ENCODE results near the gene KCNE1.
A peak's percentile ranks its signal among the peaks of the same experiment; 100 is the strongest.

Gene KCNE1

GRCh38 chr21:34520764-34521508 is 8.9 kb upstream of the KCNE1 start:
- H2BK120ac ChIP-seq (ENCODE audit: low read depth, low read length), result no peak overlapping the region
- H3K4me3 ChIP-seq (ENCODE audit: low read length), result no peak overlapping the region
- no peak overlapping the region for H3K18ac ChIP-seq (ENCODE audit: low read length)
- no peak for DNase-seq
- no peaks in the 10 kb centered on the region for H3K27me3 ChIP-seq (ENCODE audit: insufficient read depth, low read length, poor library complexity)
- H4K8ac ChIP-seq (ENCODE audit: low read depth, low read length), result no peak overlapping the region
- no peak overlapping the region for H3K27ac ChIP-seq (ENCODE audit: low read depth, low read length)
- H2AK5ac ChIP-seq (ENCODE audit: low read length), result no peak overlapping the region
- H3K56ac ChIP-seq (ENCODE audit: low read length), result no peak overlapping the region
- WGBS (ENCODE audit: extremely low coverage, insufficient coverage, low lambda C conversion rate), result no CpG with 5 or more reads among the region's 20 CpGs
- H3K79me2 ChIP-seq (ENCODE audit: control insufficient read depth, insufficient read depth, low read length), result no peaks in the 10 kb centered on the region
- H3K79me1 ChIP-seq (ENCODE audit: low read length), result no peaks in the 10 kb centered on the region
- no peaks in the 10 kb centered on the region for H3K36me3 ChIP-seq (ENCODE audit: control insufficient read depth, insufficient read depth, low read length)
- H3K4ac ChIP-seq (ENCODE audit: low read depth, low read length), result no peak overlapping the region
- H3K4me2 ChIP-seq (ENCODE audit: low read length), result no peak overlapping the region
- no peak overlapping the region for H2BK15ac ChIP-seq (replicated peaks; ENCODE audit: low read depth)
- peaks cover 5% of the 10 kb centered on the region for H3K4me1 ChIP-seq (ENCODE audit: control insufficient read depth, low read depth, low read length)
- H4K5ac ChIP-seq (ENCODE audit: low read length), result no peak overlapping the region
- no peak overlapping the region for H2BK5ac ChIP-seq (ENCODE audit: low read length)
- no peak overlapping the region for H3K23ac ChIP-seq (ENCODE audit: low read length)
- no peak overlapping the region for H3K9ac ChIP-seq (ENCODE audit: low read length)

- Histone ChIP-seq H4K8ac (ENCODE audit: low read depth, low read length) (no peak overlapping the region), H3K4me2 (ENCODE audit: low read length) (no peak overlapping the region), H4K5ac (ENCODE audit: low read length) (no peak overlapping the region), H3K56ac (ENCODE audit: low read length) (no peak overlapping the region), H2AK5ac (ENCODE audit: low read length) (no peak overlapping the region), H2BK120ac (ENCODE audit: low read depth, low read length) (no peak overlapping the region), H3K36me3 (ENCODE audit: control insufficient read depth, insufficient read depth, low read length) (no peaks in the 10 kb centered on the region), H2BK15ac (replicated peaks; ENCODE audit: low read depth) (no peak overlapping the region), H2BK5ac (ENCODE audit: low read length) (no peak overlapping the region), H3K4me3 (ENCODE audit: low read length) (no peak overlapping the region), H3K79me2 (ENCODE audit: control insufficient read depth, insufficient read depth, low read length) (no peaks in the 10 kb centered on the region), H3K27me3 (ENCODE audit: insufficient read depth, low read length, poor library complexity) (no peaks in the 10 kb centered on the region), H3K4ac (ENCODE audit: low read depth, low read length) (no peak overlapping the region), H3K79me1 (ENCODE audit: low read length) (no peaks in the 10 kb centered on the region), H3K4me1 (ENCODE audit: control insufficient read depth, low read depth, low read length) (peaks cover 5% of the 10 kb centered on the region), H3K23ac (ENCODE audit: low read length) (no peak overlapping the region), H3K18ac (ENCODE audit: low read length) (no peak overlapping the region), H3K9ac (ENCODE audit: low read length) (no peak overlapping the region), H3K27ac (ENCODE audit: low read depth, low read length) (no peak overlapping the region)
- DNase-seq, result no peak
- WGBS (ENCODE audit: extremely low coverage, insufficient coverage, low lambda C conversion rate), result no CpG with 5 or more reads among the region's 6 CpGs
Measured at GRCh38 chr21:34520281-34520680, 8.3 kb upstream of the KCNE1 start.

GRCh38 chr21:34519694-34520093 is 7.7 kb upstream of the KCNE1 start:
- no peak overlapping the region for H3K9ac ChIP-seq (ENCODE audit: low read length)
- H3K4ac ChIP-seq (ENCODE audit: low read depth, low read length), result no peak overlapping the region
- no peak overlapping the region for H3K27ac ChIP-seq (ENCODE audit: low read depth, low read length)
- H3K4me3 ChIP-seq (ENCODE audit: low read length), result no peak overlapping the region
- no peaks in the 10 kb centered on the region for H3K36me3 ChIP-seq (ENCODE audit: control insufficient read depth, insufficient read depth, low read length)
- no peaks in the 10 kb centered on the region for H3K27me3 ChIP-seq (ENCODE audit: insufficient read depth, low read length, poor library complexity)
- H3K79me2 ChIP-seq (ENCODE audit: control insufficient read depth, insufficient read depth, low read length), result no peaks in the 10 kb centered on the region
- H2BK15ac ChIP-seq (replicated peaks; ENCODE audit: low read depth), result no peak overlapping the region
- H2BK120ac ChIP-seq (ENCODE audit: low read depth, low read length), result no peak overlapping the region
- H3K79me1 ChIP-seq (ENCODE audit: low read length), result no peaks in the 10 kb centered on the region
- no peak for DNase-seq
- no peak overlapping the region for H3K18ac ChIP-seq (ENCODE audit: low read length)
- H2BK5ac ChIP-seq (ENCODE audit: low read length), result no peak overlapping the region
- no peak overlapping the region for H4K8ac ChIP-seq (ENCODE audit: low read depth, low read length)
- H4K5ac ChIP-seq (ENCODE audit: low read length), result no peak overlapping the region
- no peak overlapping the region for H2AK5ac ChIP-seq (ENCODE audit: low read length)
- H3K4me1 ChIP-seq (ENCODE audit: control insufficient read depth, low read depth, low read length), result peaks cover 3% of the 10 kb centered on the region
- WGBS (ENCODE audit: extremely low coverage, insufficient coverage, low lambda C conversion rate), result no CpG with 5 or more reads among the region's 8 CpGs
- no peak overlapping the region for H3K4me2 ChIP-seq (ENCODE audit: low read length)
- H3K23ac ChIP-seq (ENCODE audit: low read length), result no peak overlapping the region
- no peak overlapping the region for H3K56ac ChIP-seq (ENCODE audit: low read length)

GRCh38 chr21:34519016-34519415 is 7.0 kb upstream of the KCNE1 start:
- Histone ChIP-seq H3K27me3 (ENCODE audit: insufficient read depth, low read length, poor library complexity) (no peaks in the 10 kb centered on the region), H4K8ac (ENCODE audit: low read depth, low read length) (no peak overlapping the region), H2AK5ac (ENCODE audit: low read length) (no peak overlapping the region), H3K9ac (ENCODE audit: low read length) (no peak overlapping the region), H3K23ac (ENCODE audit: low read length) (no peak overlapping the region), H2BK5ac (ENCODE audit: low read length) (no peak overlapping the region), H2BK15ac (replicated peaks; ENCODE audit: low read depth) (no peak overlapping the region), H3K4ac (ENCODE audit: low read depth, low read length) (no peak overlapping the region), H3K4me3 (ENCODE audit: low read length) (no peak overlapping the region), H4K5ac (ENCODE audit: low read length) (no peak overlapping the region), H3K4me1 (ENCODE audit: control insufficient read depth, low read depth, low read length) (peaks cover 2% of the 10 kb centered on the region), H3K27ac (ENCODE audit: low read depth, low read length) (no peak overlapping the region), H3K36me3 (ENCODE audit: control insufficient read depth, insufficient read depth, low read length) (no peaks in the 10 kb centered on the region), H2BK120ac (ENCODE audit: low read depth, low read length) (no peak overlapping the region), H3K4me2 (ENCODE audit: low read length) (no peak overlapping the region), H3K18ac (ENCODE audit: low read length) (no peak overlapping the region), H3K79me2 (ENCODE audit: control insufficient read depth, insufficient read depth, low read length) (no peaks in the 10 kb centered on the region), H3K79me1 (ENCODE audit: low read length) (no peaks in the 10 kb centered on the region), H3K56ac (ENCODE audit: low read length) (no peak overlapping the region)
- DNase-seq, result peak; percentile 19
- WGBS (ENCODE audit: extremely low coverage, insufficient coverage, low lambda C conversion rate), result no CpG with 5 or more reads among the region's 4 CpGs

- H3K79me2 ChIP-seq (ENCODE audit: control insufficient read depth, insufficient read depth, low read length), result no peaks in the 10 kb centered on the region
- DNase-seq, result no peak
- no peaks in the 10 kb centered on the region for H3K79me1 ChIP-seq (ENCODE audit: low read length)
- H3K18ac ChIP-seq (ENCODE audit: low read length), result no peak overlapping the region
- H3K27ac ChIP-seq (ENCODE audit: low read depth, low read length), result no peak overlapping the region
- H3K4me2 ChIP-seq (ENCODE audit: low read length), result no peak overlapping the region
- H3K9ac ChIP-seq (ENCODE audit: low read length), result no peak overlapping the region
- H2BK5ac ChIP-seq (ENCODE audit: low read length), result no peak overlapping the region
- no peaks in the 10 kb centered on the region for H3K27me3 ChIP-seq (ENCODE audit: insufficient read depth, low read length, poor library complexity)
- H3K56ac ChIP-seq (ENCODE audit: low read length), result no peak overlapping the region
- H3K4me1 ChIP-seq (ENCODE audit: control insufficient read depth, low read depth, low read length), result peaks cover 2% of the 10 kb centered on the region
- no peak overlapping the region for H2BK15ac ChIP-seq (replicated peaks; ENCODE audit: low read depth)
- no peak overlapping the region for H4K5ac ChIP-seq (ENCODE audit: low read length)
- no peak overlapping the region for H4K8ac ChIP-seq (ENCODE audit: low read depth, low read length)
- H2AK5ac ChIP-seq (ENCODE audit: low read length), result no peak overlapping the region
- H3K23ac ChIP-seq (ENCODE audit: low read length), result no peak overlapping the region
- no peak overlapping the region for H2BK120ac ChIP-seq (ENCODE audit: low read depth, low read length)
- no peak overlapping the region for H3K4ac ChIP-seq (ENCODE audit: low read depth, low read length)
- no CpG with 5 or more reads among the region's 5 CpGs for WGBS (ENCODE audit: extremely low coverage, insufficient coverage, low lambda C conversion rate)
- H3K36me3 ChIP-seq (ENCODE audit: control insufficient read depth, insufficient read depth, low read length), result no peaks in the 10 kb centered on the region
- no peak overlapping the region for H3K4me3 ChIP-seq (ENCODE audit: low read length)
Measured at GRCh38 chr21:34518301-34518700, 6.3 kb upstream of the KCNE1 start.

All from mesendoderm (in vitro differentiated cells).